ENCODE data around the gene NAA38.

The NAA38 gene

DNA sequence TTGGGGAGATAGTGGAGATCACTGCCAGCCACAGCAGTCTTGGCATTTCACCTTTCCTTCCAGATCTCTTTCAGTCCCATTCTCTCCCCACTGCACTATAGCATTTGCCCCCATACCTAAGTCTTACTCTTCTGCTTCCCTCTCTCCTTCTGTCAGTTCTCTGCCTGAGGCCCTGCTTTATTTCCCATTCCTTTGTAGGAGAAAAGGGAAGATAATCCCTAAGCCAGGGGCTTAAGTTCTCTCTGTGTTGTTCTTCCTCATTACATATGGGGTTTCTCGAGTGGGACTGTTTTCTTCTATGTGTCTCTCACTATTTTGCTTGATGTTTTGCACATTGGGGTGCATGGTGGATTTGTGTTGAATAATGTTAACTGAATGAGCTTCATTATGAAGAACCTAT is 16.9 kb downstream of the NAA38 start:
- DNase-seq (ENCODE audit: low read depth) = no peak

GRCh38 chr17:7839876-7840261 is 17.5 kb downstream of the NAA38 start:
- peak; percentile 45 for DNase-seq (ENCODE audit: low read depth)

DNA sequence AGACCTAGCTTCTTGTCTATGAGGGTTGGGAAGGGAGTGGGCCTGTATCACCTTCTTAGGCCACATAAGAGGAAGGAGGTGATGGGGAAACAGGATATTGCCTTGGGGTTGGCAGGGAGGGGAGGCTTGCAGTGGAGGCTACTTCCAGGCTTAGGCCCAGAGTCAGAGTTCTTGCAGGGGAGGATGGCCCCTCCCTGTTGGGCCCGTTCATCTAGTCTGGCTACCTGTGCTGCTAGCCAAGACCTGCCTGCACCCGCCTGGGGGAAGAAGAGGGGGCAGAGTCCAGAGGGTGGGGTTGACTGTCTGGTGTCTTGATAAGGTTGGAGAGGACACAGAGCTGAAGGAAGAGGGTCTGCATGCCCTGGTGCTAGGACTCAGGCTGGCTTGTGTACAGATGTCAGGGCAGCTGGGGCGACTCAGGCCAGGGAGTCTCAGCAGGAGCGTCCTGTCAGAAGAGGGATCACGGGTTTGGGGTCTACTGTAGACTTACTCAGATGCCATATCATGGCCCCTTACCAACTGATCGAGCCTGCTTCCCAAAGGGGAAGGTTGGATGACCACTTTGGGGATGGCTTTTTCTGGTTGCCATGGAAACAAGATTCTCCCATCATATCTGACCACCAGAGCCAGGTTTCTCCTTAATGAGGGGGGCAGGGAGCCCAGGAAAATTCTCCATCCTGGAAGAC is 18.0 kb downstream of the NAA38 start:
- DNase-seq (ENCODE audit: low read depth) = no peak

- DNase-seq (ENCODE audit: low read depth) = peak; percentile 69
Measured at GRCh38 chr17:7838090-7839075, 19.0 kb downstream of the NAA38 start.

- DNase-seq (ENCODE audit: low read depth) = no peak
Measured at GRCh38 chr17:7837408-7838088, 19.8 kb downstream of the NAA38 start.

- peak; percentile 95 for DNase-seq (ENCODE audit: low read depth)
Measured at GRCh38 chr17:7836596-7837407, 20.6 kb downstream of the NAA38 start.

DNA sequence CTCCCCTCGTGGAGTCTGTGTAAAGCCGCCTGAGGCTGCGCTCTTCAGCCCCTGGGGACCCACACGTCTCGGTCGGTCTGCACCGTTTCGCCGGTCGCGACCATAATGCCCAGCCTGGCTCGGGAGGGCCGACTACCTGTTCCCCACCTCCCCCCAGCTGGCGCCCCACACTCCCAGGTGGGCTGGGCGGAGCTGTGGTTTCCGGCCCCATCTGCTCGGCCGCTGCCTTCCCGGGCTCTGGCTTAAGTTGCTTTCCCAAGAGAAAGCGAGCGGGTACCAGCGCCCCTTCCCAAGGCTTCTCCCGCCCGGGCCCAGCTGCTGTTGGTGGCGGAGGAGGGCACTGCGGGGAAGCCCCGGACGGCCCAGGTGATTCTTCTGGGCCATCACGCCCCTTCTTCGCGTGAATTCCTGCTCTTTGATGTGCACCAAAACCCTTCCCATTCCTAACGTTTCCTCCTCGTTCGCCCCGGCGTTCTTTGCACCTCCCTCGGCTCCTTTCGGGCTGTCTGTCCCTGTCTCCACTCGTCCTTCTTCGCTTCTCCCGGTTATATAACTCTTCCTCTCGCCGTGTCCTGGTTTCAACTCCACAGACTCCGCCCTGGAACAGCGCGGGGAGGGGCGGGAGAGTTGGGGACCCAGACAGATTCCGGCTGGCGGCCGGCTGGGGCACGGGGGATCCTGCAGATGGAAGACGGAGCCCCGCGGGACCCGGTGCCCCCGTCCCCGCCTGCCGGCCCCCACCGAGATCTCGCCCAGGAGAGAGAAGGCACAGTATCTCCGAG is 21.4 kb downstream of the NAA38 start:
- no peak for DNase-seq (ENCODE audit: low read depth)

DNA sequence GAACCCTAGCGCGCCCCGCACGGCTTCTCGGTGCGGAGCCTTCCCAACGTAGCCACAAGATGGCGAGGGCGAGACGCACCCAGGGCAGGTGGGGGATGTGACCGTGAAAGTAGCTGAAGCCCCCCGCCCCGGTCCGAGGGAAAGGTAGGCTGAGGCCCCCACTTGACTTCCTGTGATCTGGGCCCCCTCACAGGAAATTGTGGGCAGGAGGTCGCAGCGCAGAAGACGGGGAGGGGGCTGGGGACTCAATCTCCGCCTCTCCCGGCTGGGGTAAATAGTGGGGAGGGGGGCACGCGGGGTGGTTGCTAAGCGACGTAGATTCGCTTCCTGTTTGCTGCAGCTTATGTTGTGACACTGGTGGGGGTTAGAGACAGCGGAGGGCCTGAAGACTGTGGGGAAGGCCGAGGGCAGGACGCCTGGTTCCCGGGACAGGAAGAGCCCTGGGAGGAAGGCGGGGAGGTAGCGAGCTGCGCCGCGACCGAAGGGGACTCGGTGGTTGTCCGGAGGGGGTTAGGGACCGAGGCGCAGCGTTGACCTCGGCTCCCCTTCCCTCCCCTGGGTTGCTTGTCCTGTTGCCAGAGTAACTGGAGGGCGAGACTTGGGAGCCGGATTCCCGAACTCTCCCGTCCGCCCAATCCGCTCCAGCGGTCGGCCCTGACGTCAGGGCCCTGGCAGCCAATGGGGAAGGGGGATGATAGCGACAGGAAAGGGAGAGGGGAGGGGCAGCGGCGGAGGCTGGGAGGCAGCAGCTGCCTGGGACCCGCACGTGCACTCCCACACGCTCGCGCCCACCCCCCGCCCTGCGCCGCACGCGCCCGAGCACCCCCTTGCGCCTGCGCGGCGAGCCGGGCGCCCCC is 22.2 kb downstream of the NAA38 start:
- peak; percentile 97 for DNase-seq (ENCODE audit: low read depth)

- DNase-seq (ENCODE audit: low read depth) = no peak
Measured at GRCh38 chr17:7834542-7834956, 22.8 kb downstream of the NAA38 start.

- DNase-seq (ENCODE audit: low read depth) = peak; percentile 84
Measured at GRCh38 chr17:7833795-7834541, 23.4 kb downstream of the NAA38 start, which contains the start of gene KDM6B. Gene KDM6B, plus strand, starts transcription at chr17:7834217. Its CDS starts 11,338 bp downstream, at chr17:7845555.

GRCh38 chr17:7833011-7833794 is 24.2 kb downstream of the NAA38 start:
- DNase-seq (ENCODE audit: low read depth) = no peak

DNA sequence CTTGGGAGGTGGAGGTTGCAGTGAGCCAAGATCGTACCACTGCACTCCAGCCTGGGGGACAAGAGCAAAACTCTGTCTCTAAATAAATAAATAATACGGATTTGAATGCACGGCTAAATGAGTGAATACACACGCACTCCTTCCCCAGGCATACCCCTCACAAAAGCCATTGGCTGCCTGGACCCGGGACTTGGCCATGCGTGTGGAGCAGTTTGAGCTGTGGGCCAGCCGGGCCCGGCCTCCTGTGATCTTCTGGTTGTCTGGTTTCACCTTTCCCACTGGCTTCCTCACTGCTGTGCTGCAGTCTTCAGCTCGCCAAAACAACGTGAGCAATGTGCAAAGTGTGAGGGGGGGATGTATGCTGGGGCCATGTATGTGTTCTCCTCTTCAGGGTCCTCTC is 24.9 kb downstream of the NAA38 start:
- DNase-seq (ENCODE audit: low read depth) = no peak

GRCh38 chr17:7831233-7831632 is 26.1 kb downstream of the NAA38 start:
- DNase-seq (ENCODE audit: low read depth) = no peak

DNA sequence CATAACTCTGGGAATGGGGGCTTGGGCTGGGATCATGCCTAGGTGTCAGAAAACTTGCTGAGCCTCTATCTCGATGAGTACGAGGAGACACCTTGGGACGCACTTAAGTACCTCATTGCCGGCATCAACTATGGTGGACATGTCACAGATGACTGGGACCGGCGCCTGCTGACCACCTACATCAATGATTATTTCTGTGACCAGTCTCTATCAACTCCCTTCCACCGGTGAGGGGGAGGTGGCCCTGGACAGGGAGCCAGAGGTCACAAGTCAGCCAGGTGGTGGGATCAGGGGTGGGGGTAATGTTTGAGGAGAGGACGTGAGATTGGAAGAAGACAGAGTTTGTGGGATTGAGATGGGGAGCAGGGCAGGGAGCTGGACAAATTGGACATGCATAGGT is 26.7 kb downstream of the NAA38 start:
- DNase-seq (ENCODE audit: low read depth) = no peak

GRCh38 chr17:7825206-7825990 is 32.0 kb downstream of the NAA38 start:
- no peak for DNase-seq (ENCODE audit: low read depth)

DNA sequence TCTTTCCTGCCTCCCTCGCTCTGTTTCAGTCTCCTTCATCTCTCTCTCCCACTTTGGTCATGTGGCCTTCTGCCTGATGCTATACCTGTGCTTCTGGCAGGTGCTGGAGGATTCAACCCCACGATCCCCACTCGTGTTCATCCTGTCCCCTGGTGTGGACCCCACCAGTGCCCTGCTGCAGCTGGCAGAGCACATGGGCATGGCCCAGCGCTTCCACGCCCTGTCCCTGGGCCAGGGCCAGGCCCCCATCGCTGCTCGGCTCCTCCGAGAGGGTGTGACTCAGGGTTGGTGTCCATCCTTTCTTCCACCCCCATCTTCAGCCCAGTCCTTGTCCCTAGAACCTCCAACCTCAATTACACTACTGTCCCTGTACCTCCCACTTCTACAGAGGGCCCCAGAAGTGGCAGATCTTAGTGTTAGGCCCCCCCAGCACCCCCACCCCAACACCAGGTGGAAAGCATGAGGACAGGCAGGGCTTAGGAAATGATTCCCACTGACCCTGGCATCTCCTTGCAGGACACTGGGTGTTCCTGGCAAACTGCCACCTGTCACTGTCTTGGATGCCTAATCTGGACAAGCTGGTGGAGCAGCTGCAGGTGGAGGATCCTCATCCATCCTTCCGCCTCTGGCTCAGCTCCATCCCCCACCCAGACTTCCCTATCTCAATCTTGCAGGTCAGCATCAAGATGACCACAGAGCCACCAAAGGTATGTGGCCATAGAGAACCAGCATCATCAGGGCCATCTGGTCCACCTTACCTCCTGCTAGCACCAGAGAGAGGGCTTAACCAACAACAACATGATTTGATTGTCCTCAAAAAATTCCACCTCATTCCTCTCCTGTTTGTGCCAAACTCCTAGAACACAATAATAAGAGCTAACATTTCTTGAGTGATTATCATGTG is 33.1 kb downstream of the NAA38 start:
- no peak for DNase-seq (ENCODE audit: low read depth)
